Activated CD4-positive, alpha-beta T cell treated with anti-CD3 and anti-CD28 coated beads for 48 hours (primary cell): ENCODE data around the gene PCSK9.

Source experiments
- DNase-seq: peaks from one replicate; pipeline ENCODE4 v3.0.0-alpha.2; 2020

The PCSK9 gene

DNA sequence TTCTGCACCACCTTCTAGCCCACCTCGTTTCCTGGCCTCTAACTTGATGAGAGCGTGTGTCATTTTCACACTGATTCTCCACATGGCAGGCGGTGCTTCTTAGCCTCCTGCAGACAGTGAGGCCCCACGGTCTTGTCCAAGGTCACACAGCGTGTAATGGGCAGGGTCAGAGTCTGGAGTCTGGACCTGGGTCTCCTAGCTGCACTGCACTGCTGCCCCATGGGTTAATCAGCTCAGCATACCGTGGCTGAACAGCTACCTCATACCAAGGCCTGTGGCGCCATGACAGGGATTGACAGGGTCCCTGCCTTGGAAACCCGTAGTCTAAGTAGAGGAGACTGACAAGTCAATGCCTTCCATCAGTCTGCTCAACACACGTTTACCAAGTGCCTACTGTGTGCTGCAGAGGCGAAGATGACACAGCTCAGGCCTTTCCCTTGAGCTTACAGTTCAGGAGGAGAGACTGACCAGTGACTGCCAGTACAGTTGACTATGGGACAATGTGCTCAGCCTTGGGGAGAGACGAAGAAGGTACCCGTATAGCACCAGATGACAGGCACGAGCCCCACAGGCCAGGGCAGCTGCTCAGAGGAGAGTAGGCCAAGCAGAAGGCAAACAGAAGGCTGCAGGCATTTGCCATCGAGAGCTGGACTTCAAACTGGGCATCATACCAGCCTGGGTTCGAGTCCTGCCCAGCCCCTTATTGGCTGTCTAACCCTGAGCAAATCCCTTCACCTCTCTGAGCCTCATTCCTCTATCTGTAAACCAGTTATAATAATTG lies 5.5 kb downstream of the PCSK9 start:
- DNase-seq, result no peak

GRCh38 chr1:55045430-55045829 lies 6.1 kb downstream of the PCSK9 start:
- DNase-seq, result no peak

DNA sequence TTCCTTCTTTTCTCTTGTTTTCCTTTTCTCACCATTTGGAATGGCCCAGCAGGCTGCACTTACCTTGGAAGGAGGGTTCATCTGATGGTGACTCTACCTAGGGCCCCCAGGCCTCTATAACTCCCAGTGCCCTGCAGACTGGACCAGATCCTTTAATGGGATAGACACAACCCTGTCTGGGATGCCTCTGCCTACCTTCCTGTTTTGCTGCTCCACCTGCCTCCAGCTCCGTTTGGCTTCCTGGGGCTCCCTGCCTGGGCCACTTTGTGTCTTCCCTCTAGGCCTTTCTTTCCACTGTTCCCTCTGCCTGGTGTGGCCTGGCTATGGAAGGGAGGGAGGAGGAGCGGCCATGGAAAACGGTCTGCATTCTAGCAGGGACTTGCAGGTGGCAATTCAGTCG lies 7.5 kb downstream of the PCSK9 start:
- no peak for DNase-seq

- DNase-seq, result no peak
These were observed 8.3 kb downstream of the PCSK9 start for GRCh38 chr1:55047611-55048010.

GRCh38 chr1:55048453-55049270 lies 9.3 kb downstream of the PCSK9 start:
- DNase-seq, result no peak

DNA sequence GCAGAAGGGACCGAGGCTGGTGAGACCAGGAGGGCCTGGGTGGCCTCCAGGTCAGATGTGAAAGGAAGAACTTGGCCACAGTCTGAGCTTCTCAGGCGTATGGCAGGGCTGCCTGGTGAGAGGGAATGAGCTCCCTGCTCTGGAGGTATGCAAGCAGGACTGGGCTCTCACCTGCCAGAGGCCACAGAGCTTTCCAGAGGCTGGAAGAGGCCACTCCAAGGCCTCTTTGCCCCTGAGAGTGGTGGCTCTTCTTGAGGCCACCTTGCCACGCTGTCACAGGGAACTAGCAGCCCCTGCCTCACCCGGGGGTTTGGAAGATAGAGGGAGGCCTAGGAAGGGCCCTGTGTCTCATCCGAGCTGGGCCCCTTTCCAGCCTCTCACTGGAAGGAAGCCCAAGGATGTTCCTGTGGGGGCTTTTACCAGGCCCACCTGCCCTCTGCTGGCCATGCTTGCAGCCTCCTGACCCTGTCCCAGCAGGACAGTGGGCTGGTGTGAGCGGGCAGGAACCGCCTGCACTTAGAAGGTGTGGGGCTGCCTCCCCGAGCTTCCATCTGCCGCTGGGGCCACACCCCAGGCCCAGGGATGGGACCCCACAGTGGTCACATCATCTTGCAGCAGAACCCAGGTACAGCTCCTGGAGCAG lies 10.0 kb downstream of the PCSK9 start:
- DNase-seq, result no peak

GRCh38 chr1:55049914-55050278 lies 10.5 kb downstream of the PCSK9 start:
- DNase-seq, result no peak

DNA sequence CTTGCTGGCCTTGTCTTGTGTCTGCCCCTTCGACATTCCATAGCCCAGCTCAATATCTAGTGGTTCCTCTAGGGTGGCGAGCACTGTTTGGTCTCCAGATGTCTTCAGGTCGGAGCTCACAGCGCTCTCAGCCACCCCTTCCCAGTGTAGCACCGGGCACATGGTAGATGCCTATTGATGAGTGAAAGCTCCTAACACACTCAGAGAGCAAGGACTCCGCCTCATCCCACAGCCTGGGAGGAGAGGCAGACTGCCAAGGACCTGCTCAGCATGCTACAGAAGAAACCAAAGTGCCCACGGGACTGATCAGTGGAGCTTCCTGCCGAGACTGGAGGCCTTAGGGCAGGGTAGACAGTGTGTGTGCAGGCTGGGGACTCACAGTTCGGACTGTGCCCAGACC lies 10.9 kb downstream of the PCSK9 start:
- DNase-seq, result no peak

DNA sequence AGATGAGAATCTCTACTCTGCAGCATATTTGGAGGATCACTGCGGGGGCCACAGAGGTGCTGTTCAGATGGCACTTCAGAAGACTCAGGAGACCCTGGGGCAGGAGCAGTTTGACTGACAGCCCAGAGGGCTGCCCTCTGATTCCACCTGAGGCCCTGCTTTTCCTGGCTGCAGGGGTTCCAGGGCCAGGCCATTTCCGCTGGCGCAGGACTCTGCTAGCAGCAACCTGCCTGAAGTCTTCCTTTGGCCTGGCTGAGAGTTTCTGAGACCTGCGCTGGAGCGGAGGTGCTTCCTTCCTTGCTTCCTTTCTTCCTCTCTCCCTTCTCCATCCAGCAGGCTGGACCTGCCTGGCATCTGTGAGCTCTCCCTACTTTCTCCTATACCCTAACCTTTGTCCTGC lies 11.8 kb downstream of the PCSK9 start:
- DNase-seq, result no peak

DNA sequence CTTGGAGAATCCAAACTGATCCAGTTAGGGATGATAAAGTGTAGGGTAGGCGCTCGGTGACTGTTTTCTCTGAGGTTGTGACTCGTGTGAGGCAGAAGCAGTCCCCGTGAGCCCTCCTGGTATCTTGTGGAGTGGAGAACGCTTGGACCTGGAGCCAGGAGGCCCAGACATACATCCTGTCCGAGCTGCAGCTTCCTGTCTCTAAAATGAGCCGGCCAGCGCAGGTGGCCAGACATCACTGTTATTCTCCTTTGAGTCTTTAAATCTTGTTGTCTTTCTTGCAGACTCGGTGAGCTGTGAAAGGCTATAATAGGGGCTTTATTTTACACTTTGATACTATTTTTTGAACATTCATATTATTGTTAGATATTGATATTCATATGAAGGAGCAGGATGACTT lies 12.3 kb downstream of the PCSK9 start:
- no peak for DNase-seq

GRCh38 chr1:55052221-55053142 lies 13.1 kb downstream of the PCSK9 start:
- no peak for DNase-seq

DNA sequence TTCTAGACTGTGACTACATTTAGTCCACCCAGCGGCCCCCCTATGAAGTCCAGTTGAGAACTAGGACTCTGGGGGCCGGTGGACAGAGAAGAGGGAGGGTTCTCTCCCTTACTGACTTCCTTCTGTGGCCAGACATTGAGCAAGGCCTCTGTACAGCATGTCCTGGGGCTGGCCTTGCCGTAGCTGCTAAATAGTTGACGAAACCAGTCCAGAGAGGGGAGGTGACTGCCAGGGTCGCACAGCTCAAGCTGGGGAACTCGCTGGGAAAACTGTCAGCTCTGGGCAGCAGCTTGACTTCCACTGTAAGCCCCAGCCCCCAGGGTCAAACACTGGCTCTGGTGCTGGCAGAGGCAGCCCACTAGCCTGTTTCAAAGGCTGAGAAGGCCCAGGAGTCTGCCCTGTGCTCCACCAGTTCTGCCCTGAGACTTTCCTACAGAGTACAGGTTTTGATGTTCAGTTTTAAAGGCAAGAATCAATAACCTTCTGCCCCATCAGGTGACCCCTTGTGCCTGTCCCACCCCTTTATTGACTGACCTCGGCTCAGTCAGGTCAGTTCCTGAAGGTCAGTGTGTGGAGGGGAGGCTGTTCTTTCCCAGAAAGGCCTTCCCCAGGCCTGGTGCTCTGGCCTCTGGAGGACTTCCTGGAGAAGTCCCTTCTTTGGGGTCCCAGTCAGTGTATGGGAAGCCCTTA lies 14.1 kb downstream of the PCSK9 start:
- no peak for DNase-seq

DNA sequence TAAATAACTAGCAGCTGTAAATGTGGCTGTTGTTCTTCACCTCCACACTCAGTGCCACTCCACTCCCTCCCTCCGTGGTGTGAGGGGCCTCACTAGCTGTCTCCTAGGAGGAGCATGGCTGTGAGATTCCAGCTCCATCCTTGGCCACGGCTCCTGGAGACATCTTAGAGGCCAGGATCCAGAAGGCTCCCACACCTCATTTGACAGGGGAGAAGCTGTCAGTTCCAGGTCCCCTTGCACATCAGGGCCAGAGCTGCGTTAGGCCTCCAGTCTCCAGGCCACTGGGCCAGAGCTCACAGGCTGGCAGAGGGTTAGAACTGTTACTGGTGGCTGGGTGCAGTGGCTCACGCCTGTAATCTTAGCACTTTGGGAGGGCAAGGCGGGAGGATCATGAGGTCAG lies 15.0 kb downstream of the PCSK9 start:
- no peak for DNase-seq

DNA sequence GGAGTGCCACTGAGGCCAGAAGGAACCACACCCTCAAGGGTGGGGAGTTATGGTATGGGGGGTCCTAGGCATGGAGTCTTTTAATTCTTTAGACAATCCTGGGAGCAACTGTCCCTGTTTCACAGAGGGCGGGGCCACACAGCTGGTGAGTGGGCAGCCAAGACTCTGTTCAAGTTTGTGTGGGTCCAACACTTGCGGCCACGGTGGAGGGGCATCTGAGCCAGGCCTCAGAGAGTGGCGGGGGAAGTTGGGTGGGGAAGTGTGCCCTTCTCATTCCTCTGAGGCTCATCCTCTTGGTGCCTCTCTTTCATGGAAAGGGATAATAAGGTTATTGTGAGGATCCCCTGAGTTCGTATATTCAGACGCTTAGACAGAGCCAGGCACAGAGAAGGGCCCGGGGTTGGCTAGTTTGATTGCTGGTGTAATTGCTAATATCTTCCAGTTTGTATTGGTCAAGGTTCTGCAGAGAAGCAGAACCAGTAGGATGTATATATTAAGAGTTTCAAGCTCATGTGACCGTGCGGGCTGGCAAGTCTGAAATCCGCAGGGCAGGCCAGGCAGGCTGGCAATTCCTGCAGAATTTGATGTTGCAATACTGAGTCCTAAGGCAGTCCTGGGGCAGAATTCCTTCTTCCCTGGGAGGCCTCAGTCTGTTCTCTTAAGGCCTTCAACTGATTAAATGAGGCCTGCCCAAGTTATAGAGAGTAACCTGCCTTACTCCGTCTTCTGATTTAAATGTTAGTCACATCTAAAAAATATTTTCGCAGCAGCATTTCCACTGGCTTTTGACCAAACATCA lies 15.9 kb downstream of the PCSK9 start:
- no peak for DNase-seq

GRCh38 chr1:55055951-55056631 lies 16.7 kb downstream of the PCSK9 start:
- no peak for DNase-seq

DNA sequence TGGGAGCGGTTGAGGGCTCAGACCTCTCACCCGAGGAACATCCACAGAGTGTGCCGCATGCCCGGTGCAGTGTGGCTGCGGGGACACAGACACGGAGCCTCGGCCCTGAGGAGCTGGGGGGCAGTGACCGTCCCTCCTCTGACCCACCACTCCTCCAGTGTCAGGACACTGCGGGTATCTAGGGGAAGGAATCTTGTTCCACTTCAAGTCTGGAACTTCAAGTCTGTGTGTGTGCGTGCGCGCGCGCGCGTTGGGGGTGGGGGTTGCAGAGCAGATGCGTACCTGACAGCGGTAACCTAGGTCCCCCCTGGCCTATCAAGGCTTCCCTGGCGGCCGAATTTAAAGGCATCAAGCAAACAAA lies 17.3 kb downstream of the PCSK9 start:
- DNase-seq, result no peak

GRCh38 chr1:55057270-55057955 lies 18.1 kb downstream of the PCSK9 start:
- no peak for DNase-seq

DNA sequence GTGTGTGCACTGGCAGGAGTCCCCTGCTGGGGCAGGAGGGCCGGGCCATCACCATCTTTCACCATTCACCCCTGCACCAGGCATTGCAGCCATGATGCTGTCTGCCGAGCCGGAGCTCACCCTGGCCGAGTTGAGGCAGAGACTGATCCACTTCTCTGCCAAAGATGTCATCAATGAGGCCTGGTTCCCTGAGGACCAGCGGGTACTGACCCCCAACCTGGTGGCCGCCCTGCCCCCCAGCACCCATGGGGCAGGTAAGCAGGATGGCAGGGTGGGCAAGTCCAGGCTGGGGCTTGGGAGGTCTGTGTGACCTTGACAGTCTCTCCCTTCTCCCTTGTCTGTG lies 18.6 kb downstream of the PCSK9 start:
- no peak for DNase-seq

GRCh38 chr1:55059302-55060132 lies 20.2 kb downstream of the PCSK9 start:
- DNase-seq, result no peak
